GM12878 (cell line): ENCODE results near the gene RENBP. TPM values are rescaled to one million over a fixed set of nuclear protein-coding genes. Genes with fewer than 3 reads are reported as not detected.

Source experiments
- ATAC-seq: fragments of 200-7000 bp; cut with Tn5 transposase; 3 replicates; pipeline ENCODE4 v1.9.1; 2020; ENCODE audit warnings: mild to moderate bottlenecking, moderate library complexity
- BruUV-seq: library from RNA; stranded (reverse); fragments of 400-500 nt; replicated peaks from 2 replicates; lab custom pipeline; 2021; lab: Mats Ljungman, UMichigan
- CTCF ChIA-PET: fragments of 300-600 bp; sonication (Branson Sonifier 250); formaldehyde crosslinking; extraction: SDS; loops from one replicate; lab custom pipeline; 2021; ENCODE audit warnings: inconsistent platforms; lab: Yijun Ruan, JAX
- POLR2A ChIA-PET: fragments of 350-600 bp; formaldehyde crosslinking; extraction: SDS; loops from one replicate; lab custom pipeline; 2021; ENCODE audit warnings: inconsistent platforms; lab: Charles Lee
- RAD21 ChIA-PET: fragments of 300-600 bp; sonication (Branson Sonifier 250); formaldehyde crosslinking; loops from one replicate; lab custom pipeline; 2023; ENCODE audit warnings: antibody characterized with exemption; ENCODE audit not compliant: unreplicated experiment; lab: Charles Lee
- SMC1A ChIA-PET: fragments of 300-600 bp; sonication (Branson Sonifier 250); formaldehyde crosslinking; loops from one replicate; lab custom pipeline; 2023; ENCODE audit not compliant: unreplicated experiment, uncharacterized antibody; lab: Charles Lee
- DNase-seq: peaks from one replicate; pipeline ENCODE4 v3.0.0-alpha.2; 2011; ENCODE audit warnings: low read depth, low spot score
- FAIRE-seq: peaks from 3 replicates; lab custom pipeline; 2011; peaks lifted over from hg19 to GRCh38; lab: Jason Lieb, UNC
- H2AFZ ChIP-seq: 2 replicates; pipeline ENCODE4 v1.6.0; 2011; ENCODE audit warnings: low read depth, low read length, control low read depth; ENCODE audit not compliant: control insufficient read depth
- H3K27ac ChIP-seq: 2 replicates; pipeline ENCODE4 v1.5.1; 2011; ENCODE audit warnings: control low read depth; ENCODE audit not compliant: control insufficient read depth, insufficient read depth
- H3K27me3 ChIP-seq, 2 experiments: replicated peaks in 1 of 2; 2 replicates each; pipeline versions ENCODE4 v1.6.0 to v1.6.1; 2011; ENCODE audit warnings: low read length in 1 of 2; ENCODE audit not compliant: control insufficient read depth in 2 of 2, insufficient read depth in 2 of 2
- H3K36me3 ChIP-seq, 2 experiments: 2 replicates each; pipeline ENCODE4 v1.5.1; 2011; ENCODE audit warnings: low read length in 1 of 2; ENCODE audit not compliant: control insufficient read depth in 2 of 2, insufficient read depth in 2 of 2
- H3K4me1 ChIP-seq: 2 replicates; pipeline ENCODE4 v1.6.1; 2011; ENCODE audit warnings: mild to moderate bottlenecking, low read length, moderate library complexity, mixed read lengths; ENCODE audit not compliant: control insufficient read depth, insufficient read depth
- H3K4me2 ChIP-seq: 2 replicates; pipeline ENCODE4 v1.6.0; 2011; ENCODE audit warnings: control low read depth; ENCODE audit not compliant: control insufficient read depth, insufficient read depth
- H3K4me3 ChIP-seq: fragments of 200-600 bp; sonication (generic); 2 replicates; pipeline ENCODE4 v1.5.1; 2016
- H3K79me2 ChIP-seq: 2 replicates; pipeline ENCODE4 v1.6.0; 2011; ENCODE audit warnings: low read length; ENCODE audit not compliant: control insufficient read depth, insufficient read depth
- H3K9ac ChIP-seq: 2 replicates; pipeline ENCODE4 v1.8.0; 2011; ENCODE audit warnings: low read length, control low read depth, mixed read lengths; ENCODE audit not compliant: control insufficient read depth, insufficient read depth
- H3K9me3 ChIP-seq: replicated peaks from 3 replicates; pipeline ENCODE4 v1.5.1; 2011; ENCODE audit warnings: mild to moderate bottlenecking, low read length; ENCODE audit not compliant: control insufficient read depth, insufficient read depth
- H4K20me1 ChIP-seq: 2 replicates; pipeline ENCODE4 v1.6.0; 2011; ENCODE audit not compliant: control insufficient read depth, insufficient read depth
- ASH2L ChIP-seq: fragments of 300-600, 200-600 bp; sonication (generic); IDR thresholded peaks from 2 replicates; pipeline ENCODE4 v1.6.1; 2017; ENCODE audit warnings: low read depth, mild to moderate bottlenecking, borderline replicate concordance
- ATF3 ChIP-seq: IDR thresholded peaks from 2 replicates; pipeline ENCODE4 v1.6.1; 2011; ENCODE audit warnings: low read depth, mild to moderate bottlenecking, low read length, moderate library complexity, borderline replicate concordance; ENCODE audit errors: extremely low read depth
- ATF7 ChIP-seq: fragments of 450-650 bp; IDR thresholded peaks from 2 replicates; pipeline ENCODE4 v1.6.1; 2016; ENCODE audit warnings: low read depth, mild to moderate bottlenecking
- CBX3 ChIP-seq: fragments of 200-600 bp; sonication (generic); IDR thresholded peaks from 2 replicates; pipeline ENCODE4 v1.6.1; 2016; ENCODE audit warnings: low read depth, borderline replicate concordance
- CREB1 ChIP-seq: IDR thresholded peaks from 2 replicates; pipeline ENCODE4 v1.6.1; 2012; ENCODE audit warnings: low read depth, mild to moderate bottlenecking, inconsistent platforms
- FOS ChIP-seq: IDR thresholded peaks from 3 replicates; pipeline ENCODE4 v1.6.1; 2011; ENCODE audit warnings: borderline replicate concordance; ENCODE audit not compliant: insufficient read length; ENCODE audit errors: extremely low read depth
- MEF2B ChIP-seq: fragments of 450-650 bp; IDR thresholded peaks from 2 replicates; pipeline ENCODE4 v1.6.1; 2018; ENCODE audit warnings: mild to moderate bottlenecking, moderate library complexity; ENCODE audit not compliant: partially characterized antibody, poor library complexity, severe bottlenecking
- PAX5 ChIP-seq: IDR thresholded peaks from 2 replicates; pipeline ENCODE4 v1.6.1; 2011; ENCODE audit warnings: low read depth, low read length, borderline replicate concordance
- RCOR1 ChIP-seq: conservative IDR thresholded peaks from 2 replicates; pipeline ENCODE4 v1.6.1; 2012; ENCODE audit warnings: low read depth, low read length, improper control_type of control experiment
- RUNX3 ChIP-seq: IDR thresholded peaks from 2 replicates; pipeline ENCODE4 v1.6.1; 2012; ENCODE audit warnings: low read length, inconsistent platforms
- STAT1 ChIP-seq: fragments of 450-650 bp; conservative IDR thresholded peaks from 2 replicates; pipeline ENCODE4 v1.6.1; 2014; ENCODE audit warnings: antibody characterized with exemption, mild to moderate bottlenecking
- STAT3 ChIP-seq: IDR thresholded peaks from 2 replicates; pipeline ENCODE4 v1.6.1; 2011; ENCODE audit warnings: low read depth, low read length, improper control_type of control experiment
- ZBTB4 ChIP-seq: fragments of 450-650 bp; formaldehyde crosslinking; IDR thresholded peaks from 2 replicates; pipeline ENCODE4 v1.4.0; 2022; ENCODE audit warnings: mild to moderate bottlenecking, moderate library complexity
- ZNF592 ChIP-seq: fragments of 450-650 bp; IDR thresholded peaks from 2 replicates; pipeline ENCODE4 v1.6.1; 2017; ENCODE audit warnings: mild to moderate bottlenecking, moderate library complexity
- WGBS: methylation state at CpG from one replicate; pipeline ENCODE4 v1.1.6; 2016; ENCODE audit warnings: low lambda C conversion rate; ENCODE audit not compliant: insufficient replicate concordance, insufficient coverage; ENCODE audit errors: missing lambda C conversion rate; 5-methylcytosine and 5-hydroxymethylcytosine counted together
- in situ Hi-C: fragments of 300-500 bp; cut with MboI; formaldehyde crosslinking; loops from 9 replicates; pipeline ENCODE4 v1.14.3; 2018; ENCODE audit warnings: mixed read lengths
- intact Hi-C: fragments of 100-400 bp; cut with micrococcal nuclease; formaldehyde crosslinking; loops from one replicate; pipeline ENCODE4 v1.14.2; 2022; ENCODE audit not compliant: unreplicated experiment
- polyA plus RNA-seq, 11 experiments: library from polyadenylated mRNA; depleted of rRNA in 4 of 11; unstranded in 6 of 11; stranded (reverse) in 5 of 11; fragments of >200 nt; fragmentation: Nextera tagmentation in 4 of 11; fragmentation: Illumina TruSeq in 1 of 11; extraction: Ambion mirVana in 4 of 11; extraction: Trizol in 1 of 11; gene quantifications; 1 replicate in 1 of 11; 2 replicates in 10 of 11; pipeline versions ENCODE4 v1.2.1 to v1.2.3, GENCODE V29; 2011 to 2016; ENCODE audit warnings: inconsistent platforms in 2 of 11, missing spikeins in 2 of 11, low read depth in 1 of 11
- total RNA-seq, 4 experiments: library from RNA; depleted of rRNA in 3 of 4; stranded (reverse); fragments of >200 nt in 3 of 4; fragmentation: Illumina TruSeq in 1 of 4; extraction: Trizol in 1 of 4; gene quantifications; 2 replicates each; pipeline versions ENCODE4 v1.2.1 to v1.2.3, GENCODE V29; 2013 to 2021

RENBP gene
- total and polyA plus RNA-seq, 10 of the 15 experiments (the other 5 are each of a cell fraction or from before 2014, with no cell fraction given): 0.36 to 4.9 (median 1.8) TPM; not detected in 3

GRCh38 chrX:153911798-153912197 lies 32.6 kb downstream of the RENBP start:
- Histone ChIP-seq H3K27me3 (no peaks in the 10 kb centered on the region), H3K9me3 (no peaks in the 10 kb centered on the region), H3K36me3 (no peaks in the 10 kb centered on the region; a peak in 2 of 4 replicates), H3K79me2 (no peaks in the 10 kb centered on the region), H3K27ac (no peak overlapping the region), H4K20me1 (no peaks in the 10 kb centered on the region), H3K4me2 (no peak overlapping the region), H2AFZ (no peak overlapping the region), H3K4me1 (no peaks in the 10 kb centered on the region), H3K4me3 (no peak overlapping the region), H3K9ac (no peak overlapping the region)
- CTCF ChIA-PET: interaction anchor here (0.6 to 2.3 kb wide), 3 partner anchors 11 to 146 kb away, joined by 3 to 10 read pairs (median 7); no protein-coding TSS in a partner anchor
- DNase-seq (no peak), ATAC-seq (no peak), FAIRE-seq (no peak)
- intact Hi-C loops: no loop called here
- WGBS: 53% methylated on average over 5 of the region's 6 CpGs
- RAD21 ChIA-PET: interaction anchor here (0.7 kb wide), 1 partner anchor 952 kb away, joined by 4 read pairs; no protein-coding TSS in a partner anchor
- SMC1A ChIA-PET: no interaction called here
- in situ Hi-C loops: no loop called here
- BruUV-seq: no TSS peak
- TF ChIP-seq ATF7 (no peak), RUNX3 (no peak), STAT1 (no peak), RCOR1 (no peak), CBX3 (no peak), PAX5 (no peak), MEF2B (no peak), ZBTB4 (no peak), FOS (no peak), ASH2L (no peak), ZNF592 (no peak), STAT3 (no peak), CREB1 (no peak), ATF3 (no peak)
- POLR2A ChIA-PET: interaction anchor here (0.6 to 1.3 kb wide), 3 partner anchors 14 to 74 kb away, joined by 3 to 4 read pairs (median 4); no protein-coding TSS in a partner anchor
